Esophagus squamous epithelium (tissue), 4 donors: ENCODE data around the gene ATP13A5.

ENCODE experiments used
- CTCF ChIP-seq, 6 experiments: fragments of 450-650 bp in 4 of 6; fragments of 200-600 bp in 2 of 6; sonication (generic) in 2 of 6; IDR thresholded peaks; one replicate each; pipeline ENCODE4 v1.5.1; 2016 to 2019; ENCODE audit warnings: antibody characterized with exemption in 6 of 6, mild to moderate bottlenecking in 4 of 6, moderate library complexity in 4 of 6
- POLR2A ChIP-seq, 4 donors: fragments of 450-650 bp; IDR thresholded peaks; one replicate each; pipeline ENCODE4 v1.6.1; 2017; ENCODE audit warnings: antibody characterized with exemption in 4 of 4, mild to moderate bottlenecking in 4 of 4, moderate library complexity in 3 of 4

- TF ChIP-seq CTCF (IDR thresholded peaks at IDR 0.05): no peak
- TF ChIP-seq POLR2A (IDR thresholded peaks at IDR 0.05): no peak
Observed at GRCh38 chr3:193396451-193397244, 18.1 kb upstream of the ATP13A5 start.
